ENCODE data around the gene PUS1.
"Not testable (repeated sequence)": the region's sequence is repeated elsewhere in the genome, so short reads cannot be mapped to it uniquely, and the experiment has no call there.

The PUS1 gene

GRCh38 chr12:131938082-131938481 lies 9.0 kb downstream of the PUS1 start:
- DNase-seq (ENCODE audit: low spot score): no peak

GRCh38 chr12:131939007-131939406 lies 9.9 kb downstream of the PUS1 start:
- DNase-seq (ENCODE audit: low spot score): no peak

DNA sequence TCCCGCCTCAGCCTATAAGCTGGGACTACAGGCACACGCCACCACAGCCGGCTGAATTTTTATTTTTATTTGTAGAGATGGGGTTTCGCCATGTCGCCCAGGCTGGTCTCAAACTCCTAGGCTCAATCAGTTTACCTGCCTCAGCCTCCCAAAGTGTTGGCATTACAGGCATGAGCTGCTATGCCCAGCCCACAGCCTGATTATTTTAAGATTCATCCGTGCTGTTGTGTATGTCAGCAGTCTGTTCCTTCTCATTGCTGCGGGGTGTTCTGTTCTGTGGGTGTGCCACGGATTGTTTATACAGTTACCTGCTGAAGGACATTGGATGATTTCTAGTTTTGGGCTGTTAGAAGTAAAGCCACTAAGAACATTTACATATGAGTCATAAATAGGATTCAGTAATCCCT lies 11.1 kb downstream of the PUS1 start:
- DNase-seq (ENCODE audit: low spot score): no peak

GRCh38 chr12:131941116-131941986 lies 12.3 kb downstream of the PUS1 start:
- no peak for DNase-seq (ENCODE audit: low spot score)

GRCh38 chr12:131941987-131942341 lies 12.9 kb downstream of the PUS1 start:
- no peak for DNase-seq (ENCODE audit: low spot score)

GRCh38 chr12:131942671-131943070 lies 13.6 kb downstream of the PUS1 start:
- DNase-seq (ENCODE audit: low spot score): no peak

DNA sequence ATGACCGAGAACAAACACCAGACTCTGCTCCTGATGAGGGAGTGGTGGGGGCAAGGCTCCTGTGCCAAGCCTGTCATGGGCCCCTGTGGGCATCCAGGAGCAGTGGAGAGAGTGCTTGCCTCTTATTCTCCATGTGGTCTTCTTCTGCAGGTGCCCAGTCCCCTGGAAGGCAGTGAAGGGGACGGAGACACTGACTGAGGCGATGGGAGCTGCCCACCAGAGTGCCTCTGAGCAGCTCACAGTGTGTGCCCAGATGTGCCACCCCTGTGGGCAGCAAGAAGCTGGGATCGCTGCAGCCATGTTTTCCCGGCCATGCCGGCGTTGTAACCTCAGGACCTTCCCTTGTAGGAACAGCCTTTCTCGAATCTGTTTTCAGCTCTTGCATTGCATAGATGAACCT lies 14.3 kb downstream of the PUS1 start:
- no peak for DNase-seq (ENCODE audit: low spot score)

- DNase-seq (ENCODE audit: low spot score): no peak
These were observed 14.8 kb downstream of the PUS1 start for GRCh38 chr12:131943876-131944275.

- no peak for DNase-seq (ENCODE audit: low spot score)
These were observed 15.7 kb downstream of the PUS1 start for GRCh38 chr12:131944601-131945251.

- DNase-seq (ENCODE audit: low spot score): no peak
These were observed 17.7 kb downstream of the PUS1 start for GRCh38 chr12:131946757-131947156.

GRCh38 chr12:131947482-131948027 lies 18.5 kb downstream of the PUS1 start:
- DNase-seq (ENCODE audit: low spot score): no peak

- DNase-seq (ENCODE audit: low spot score): no peak
These were observed 19.2 kb downstream of the PUS1 start for GRCh38 chr12:131948166-131948712.

GRCh38 chr12:131948713-131949430 lies 19.8 kb downstream of the PUS1 start:
- peak; percentile 19 for DNase-seq (ENCODE audit: low spot score)

DNA sequence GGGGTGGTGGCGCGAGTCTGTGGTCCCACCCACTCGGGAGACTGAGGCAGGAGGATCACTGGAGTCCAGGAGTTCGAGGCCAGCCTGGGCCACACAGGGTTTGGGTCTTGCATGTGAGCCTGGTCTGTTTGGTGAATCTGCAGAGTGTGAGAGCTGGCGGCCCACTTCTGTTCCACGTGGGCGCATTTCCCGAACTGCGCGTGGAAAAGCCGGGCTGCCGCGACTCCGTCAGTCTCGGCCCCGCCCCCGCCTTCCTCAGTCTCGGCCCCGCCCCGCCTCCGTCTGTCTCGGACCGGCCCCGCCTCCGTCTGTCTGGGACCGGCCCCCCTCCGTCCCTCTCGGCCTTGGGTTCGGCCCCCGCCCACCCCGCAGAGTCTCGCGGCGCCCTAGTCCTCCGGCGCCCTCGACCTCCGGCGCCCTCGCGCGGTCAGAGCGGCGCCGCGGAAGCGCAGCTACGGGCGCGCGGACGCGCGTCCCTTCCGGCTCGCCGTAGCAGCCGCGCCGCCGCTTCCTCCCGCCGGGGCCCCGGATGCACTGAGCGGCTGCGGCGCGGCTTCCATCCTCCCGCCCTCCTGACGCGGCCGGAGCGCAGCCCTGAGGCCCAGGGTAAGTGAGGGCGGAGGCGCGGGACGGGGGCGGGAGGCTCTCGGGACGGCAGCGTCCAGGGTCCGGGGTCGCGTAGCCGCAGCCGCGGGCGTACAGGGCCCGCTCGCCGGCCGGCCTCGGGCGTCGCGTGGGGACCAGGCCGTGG lies 20.5 kb downstream of the PUS1 start, which contains the start of gene EP400:
Gene EP400 (plus strand): TSS at position 512 of the 751 bp plus-strand sequence. CDS start 10,678 bp downstream, outside the sequence.
- peak; percentile 94 for DNase-seq (ENCODE audit: low spot score)

GRCh38 chr12:131950182-131950913 lies 21.3 kb downstream of the PUS1 start:
- DNase-seq (ENCODE audit: low spot score): peak; percentile 14

- DNase-seq (ENCODE audit: low spot score): not testable (repeated sequence)
These were observed 24.7 kb downstream of the PUS1 start for GRCh38 chr12:131953810-131954209.

- not testable (repeated sequence) for DNase-seq (ENCODE audit: low spot score)
These were observed 25.4 kb downstream of the PUS1 start for GRCh38 chr12:131954460-131954859.

DNA sequence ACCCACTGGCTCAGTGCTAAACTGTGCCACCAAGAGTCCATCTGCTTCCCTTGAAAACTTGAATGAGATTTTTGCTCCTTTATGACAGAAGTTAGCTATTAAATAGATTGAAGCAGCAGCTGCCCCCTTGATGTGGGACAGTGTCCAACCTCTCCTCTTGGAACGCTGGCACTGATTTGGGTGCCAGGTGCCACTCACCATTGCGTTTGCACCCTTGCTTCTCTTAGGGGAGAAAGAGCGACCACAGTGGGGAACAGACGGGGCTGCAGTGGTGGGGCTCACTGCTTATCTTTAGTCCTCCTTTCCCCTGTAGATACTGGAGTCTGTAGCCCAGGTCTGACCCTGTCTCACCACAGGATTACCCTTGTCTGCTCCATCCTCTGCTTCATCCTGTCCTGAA lies 30.0 kb downstream of the PUS1 start:
- DNase-seq (ENCODE audit: low spot score): no peak

DNA sequence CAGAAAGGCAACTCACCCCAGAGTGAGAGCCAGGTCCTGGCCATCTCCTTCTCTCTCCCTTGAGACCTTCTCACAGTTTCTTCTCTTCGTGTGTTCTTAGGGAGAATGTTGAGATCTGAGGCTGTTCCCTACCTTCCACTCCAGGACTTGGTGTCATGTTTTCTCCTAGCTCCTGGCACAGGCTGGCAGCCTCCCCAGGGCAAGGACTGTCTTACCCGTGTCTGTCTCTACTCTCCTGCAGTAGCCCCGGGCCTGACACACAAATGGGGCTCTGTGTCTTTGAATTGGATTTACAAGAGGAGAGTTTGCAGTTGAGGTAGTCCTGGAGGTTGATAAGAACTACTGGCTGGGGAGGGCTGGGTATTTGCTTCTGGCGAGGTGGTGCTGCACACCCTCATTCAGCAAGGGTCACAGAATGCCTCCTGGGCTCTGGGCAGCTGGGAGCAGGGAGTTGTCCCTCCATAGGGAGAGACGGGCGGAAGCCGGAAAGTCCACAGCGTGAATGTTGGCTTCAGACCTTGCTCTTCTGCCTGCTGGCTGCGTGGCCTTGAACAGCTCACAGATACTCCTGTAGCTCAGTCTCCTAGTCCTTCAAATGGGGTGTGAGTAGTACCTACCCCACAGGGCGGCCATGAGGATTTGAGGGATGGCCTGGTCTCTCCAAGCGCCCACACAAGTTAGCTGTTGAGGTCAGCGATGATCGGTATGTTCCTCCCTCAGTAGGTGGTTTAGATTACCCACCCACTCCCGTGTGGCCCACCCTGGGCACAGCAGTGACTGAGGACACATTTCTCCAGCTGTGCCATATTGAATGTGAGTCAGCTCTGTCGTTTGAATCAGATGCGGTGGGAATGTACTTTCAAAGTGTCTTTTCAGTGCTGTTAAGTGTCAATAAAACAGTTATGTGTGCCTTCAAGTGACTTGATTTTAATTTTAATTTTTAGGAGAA lies 30.8 kb downstream of the PUS1 start:
- DNase-seq (ENCODE audit: low spot score): no peak

All from activated CD4-positive, alpha-beta T cell treated with anti-CD3 and anti-CD28 coated beads, Interleukin-2, Interleukin-4, amounts not matched to agents 100 ng/mL and 50 ng/mL, durations not matched to agents 16 hours and 8 hours (primary cell).